ENCODE measurements around the gene ADAMTS2. TPM values are rescaled to one million over a fixed set of nuclear protein-coding genes. Genes with fewer than 3 reads are reported as not detected.

ADAMTS2 gene
- total and polyA plus RNA-seq, 2 experiments from 2014 or later: 1.6 to 8.1 TPM

DNA sequence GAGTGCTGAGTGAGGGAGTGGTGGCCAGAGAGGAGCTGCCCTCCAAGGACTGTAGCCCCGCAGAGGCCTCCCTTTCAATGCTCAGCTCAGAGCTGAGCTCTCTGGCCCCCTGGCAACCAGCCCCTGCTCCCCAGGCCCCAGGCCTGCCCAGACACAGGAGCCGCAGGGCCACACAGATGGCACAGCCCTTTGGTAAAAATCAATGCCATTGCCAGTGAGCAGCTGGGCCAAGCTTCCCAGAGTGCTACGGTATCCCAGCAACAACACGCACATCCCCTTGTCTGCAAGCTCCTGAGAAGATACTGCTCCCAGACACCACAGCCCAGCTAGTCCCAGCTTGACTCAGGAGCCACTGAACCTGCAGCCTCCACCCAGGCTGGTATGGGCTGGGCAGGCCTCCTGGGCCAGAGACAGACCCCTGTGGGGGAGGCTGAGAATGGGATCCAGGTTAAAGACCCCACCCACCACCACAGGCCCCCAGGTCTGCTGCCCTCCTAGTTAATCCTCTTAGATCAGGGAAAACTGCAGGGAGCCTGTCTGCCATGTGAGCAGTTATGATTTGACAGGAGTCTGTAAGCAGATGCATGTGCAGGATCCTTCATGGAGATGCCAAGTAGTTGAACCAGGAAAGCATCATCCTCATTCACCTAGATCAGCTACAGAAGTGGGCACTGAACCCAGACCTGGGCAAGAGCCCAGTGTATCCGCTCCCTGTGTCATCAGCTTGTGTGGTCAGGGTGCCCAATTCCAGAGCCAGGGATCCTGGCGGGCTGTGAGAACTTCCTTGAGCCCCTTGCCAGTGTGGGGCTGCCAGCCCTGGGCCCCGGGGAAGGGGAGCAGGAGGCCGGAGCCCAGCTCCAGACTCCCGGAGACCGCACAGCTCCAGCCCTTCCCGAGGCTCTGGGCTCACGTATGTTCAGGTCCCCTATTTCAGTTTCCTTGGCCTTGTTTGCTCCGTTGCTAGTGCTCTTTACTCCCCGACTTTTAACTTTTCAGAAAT lies 26.7 kb upstream of the ADAMTS2 start:
- no peaks in the 10 kb centered on the region for H3K79me2 ChIP-seq (replicated peaks; ENCODE audit: insufficient read depth)
- H3K27ac ChIP-seq (ENCODE audit: low read depth): no peak overlapping the region
- no peak overlapping the region for H3K4me3 ChIP-seq
- no peaks in the 10 kb centered on the region for H3K36me3 ChIP-seq (ENCODE audit: insufficient read depth)
- no peak overlapping the region for H2AFZ ChIP-seq
- H3K27me3 Mint-ChIP-seq (ENCODE audit: insufficient read depth, low read depth, poor library complexity): peaks cover 11% of the 10 kb centered on the region
- H3K4me3 Mint-ChIP-seq: no peak overlapping the region
- TF ChIP-seq, protein P1, sequence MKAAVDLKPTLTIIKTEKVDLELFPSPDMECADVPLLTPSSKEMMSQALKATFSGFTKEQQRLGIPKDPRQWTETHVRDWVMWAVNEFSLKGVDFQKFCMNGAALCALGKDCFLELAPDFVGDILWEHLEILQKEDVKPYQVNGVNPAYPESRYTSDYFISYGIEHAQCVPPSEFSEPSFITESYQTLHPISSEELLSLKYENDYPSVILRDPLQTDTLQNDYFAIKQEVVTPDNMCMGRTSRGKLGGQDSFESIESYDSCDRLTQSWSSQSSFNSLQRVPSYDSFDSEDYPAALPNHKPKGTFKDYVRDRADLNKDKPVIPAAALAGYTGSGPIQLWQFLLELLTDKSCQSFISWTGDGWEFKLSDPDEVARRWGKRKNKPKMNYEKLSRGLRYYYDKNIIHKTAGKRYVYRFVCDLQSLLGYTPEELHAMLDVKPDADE (IDR thresholded peaks at IDR 0.05): no peak
- DNase-seq (ENCODE audit: low spot score) (no peak), ATAC-seq (no peak)
- no peaks in the 10 kb centered on the region for H3F3A ChIP-seq (replicated peaks; ENCODE audit: low read depth)
- H3K4me1 Mint-ChIP-seq: no peaks in the 10 kb centered on the region
- H3K9me2 ChIP-seq (ENCODE audit: insufficient read depth): no peaks in the 10 kb centered on the region
- H3K36me3 Mint-ChIP-seq (ENCODE audit: low read depth): no peaks in the 10 kb centered on the region
- H3K4me2 ChIP-seq: no peak overlapping the region
- peaks cover 18% of the 10 kb centered on the region for H3K9me3 Mint-ChIP-seq
- no peaks in the 10 kb centered on the region for H4K20me1 ChIP-seq (replicated peaks; ENCODE audit: insufficient read depth)
- H3K27ac Mint-ChIP-seq: no peak overlapping the region
- no peaks in the 10 kb centered on the region for H3K4me1 ChIP-seq (ENCODE audit: insufficient read depth)
- H3K27me3 ChIP-seq (ENCODE audit: insufficient read depth): no peaks in the 10 kb centered on the region

DNA sequence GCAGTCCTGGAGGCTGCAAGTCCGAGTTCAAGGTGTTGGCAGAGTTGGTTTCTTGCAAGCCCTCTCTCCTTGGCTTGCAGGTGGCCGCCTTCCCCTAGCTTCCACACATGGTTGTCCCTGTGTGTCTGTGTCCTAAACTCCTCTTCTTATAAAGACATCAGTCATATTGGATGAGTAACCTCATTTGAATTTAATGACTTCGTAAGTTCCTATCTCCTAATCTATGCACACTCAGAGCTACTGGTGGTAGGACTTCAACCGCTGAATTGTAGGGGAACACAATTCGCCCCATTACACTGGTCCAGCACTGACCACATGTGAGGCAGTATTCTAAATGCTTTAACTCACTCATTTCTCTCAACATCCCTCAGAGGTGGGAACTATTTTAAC lies 25.9 kb upstream of the ADAMTS2 start:
- DNase-seq (ENCODE audit: low spot score) (no peak), ATAC-seq (no peak)
- H3K79me2 ChIP-seq (replicated peaks; ENCODE audit: insufficient read depth): no peaks in the 10 kb centered on the region
- no peaks in the 10 kb centered on the region for H3K4me1 ChIP-seq (ENCODE audit: insufficient read depth)
- no peaks in the 10 kb centered on the region for H3K4me1 Mint-ChIP-seq
- H3K36me3 ChIP-seq (ENCODE audit: insufficient read depth): no peaks in the 10 kb centered on the region
- no peak overlapping the region for H3K27ac ChIP-seq (ENCODE audit: low read depth)
- no peaks in the 10 kb centered on the region for H3K27me3 ChIP-seq (ENCODE audit: insufficient read depth)
- H3K9me2 ChIP-seq (ENCODE audit: insufficient read depth): no peaks in the 10 kb centered on the region
- no peak overlapping the region for H3K27ac Mint-ChIP-seq
- peaks cover 12% of the 10 kb centered on the region for H3K27me3 Mint-ChIP-seq (ENCODE audit: insufficient read depth, low read depth, poor library complexity)
- H3K36me3 Mint-ChIP-seq (ENCODE audit: low read depth): no peaks in the 10 kb centered on the region
- H2AFZ ChIP-seq: no peak overlapping the region
- no peak overlapping the region for H3K4me2 ChIP-seq
- H3K4me3 ChIP-seq: no peak overlapping the region
- H3F3A ChIP-seq (replicated peaks; ENCODE audit: low read depth): no peaks in the 10 kb centered on the region
- TF ChIP-seq, protein P1 (IDR thresholded peaks at IDR 0.05): no peak
- no peak for TF ChIP-seq EZH2phosphoT487 (IDR thresholded peaks at IDR 0.05; ENCODE audit: unreplicated experiment)
- TF ChIP-seq EZH2 (IDR thresholded peaks at IDR 0.05; ENCODE audit: low read depth, unreplicated experiment): no peak
- no peak for TF ChIP-seq JUNB (IDR thresholded peaks at IDR 0.05; ENCODE audit: unreplicated experiment)
- TF ChIP-seq, protein P2, sequence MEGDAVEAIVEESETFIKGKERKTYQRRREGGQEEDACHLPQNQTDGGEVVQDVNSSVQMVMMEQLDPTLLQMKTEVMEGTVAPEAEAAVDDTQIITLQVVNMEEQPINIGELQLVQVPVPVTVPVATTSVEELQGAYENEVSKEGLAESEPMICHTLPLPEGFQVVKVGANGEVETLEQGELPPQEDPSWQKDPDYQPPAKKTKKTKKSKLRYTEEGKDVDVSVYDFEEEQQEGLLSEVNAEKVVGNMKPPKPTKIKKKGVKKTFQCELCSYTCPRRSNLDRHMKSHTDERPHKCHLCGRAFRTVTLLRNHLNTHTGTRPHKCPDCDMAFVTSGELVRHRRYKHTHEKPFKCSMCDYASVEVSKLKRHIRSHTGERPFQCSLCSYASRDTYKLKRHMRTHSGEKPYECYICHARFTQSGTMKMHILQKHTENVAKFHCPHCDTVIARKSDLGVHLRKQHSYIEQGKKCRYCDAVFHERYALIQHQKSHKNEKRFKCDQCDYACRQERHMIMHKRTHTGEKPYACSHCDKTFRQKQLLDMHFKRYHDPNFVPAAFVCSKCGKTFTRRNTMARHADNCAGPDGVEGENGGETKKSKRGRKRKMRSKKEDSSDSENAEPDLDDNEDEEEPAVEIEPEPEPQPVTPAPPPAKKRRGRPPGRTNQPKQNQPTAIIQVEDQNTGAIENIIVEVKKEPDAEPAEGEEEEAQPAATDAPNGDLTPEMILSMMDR (conservative IDR thresholded peaks at IDR 0.05; ENCODE audit: low read depth in 2 of 2): no peak
- TF ChIP-seq, protein P3, sequence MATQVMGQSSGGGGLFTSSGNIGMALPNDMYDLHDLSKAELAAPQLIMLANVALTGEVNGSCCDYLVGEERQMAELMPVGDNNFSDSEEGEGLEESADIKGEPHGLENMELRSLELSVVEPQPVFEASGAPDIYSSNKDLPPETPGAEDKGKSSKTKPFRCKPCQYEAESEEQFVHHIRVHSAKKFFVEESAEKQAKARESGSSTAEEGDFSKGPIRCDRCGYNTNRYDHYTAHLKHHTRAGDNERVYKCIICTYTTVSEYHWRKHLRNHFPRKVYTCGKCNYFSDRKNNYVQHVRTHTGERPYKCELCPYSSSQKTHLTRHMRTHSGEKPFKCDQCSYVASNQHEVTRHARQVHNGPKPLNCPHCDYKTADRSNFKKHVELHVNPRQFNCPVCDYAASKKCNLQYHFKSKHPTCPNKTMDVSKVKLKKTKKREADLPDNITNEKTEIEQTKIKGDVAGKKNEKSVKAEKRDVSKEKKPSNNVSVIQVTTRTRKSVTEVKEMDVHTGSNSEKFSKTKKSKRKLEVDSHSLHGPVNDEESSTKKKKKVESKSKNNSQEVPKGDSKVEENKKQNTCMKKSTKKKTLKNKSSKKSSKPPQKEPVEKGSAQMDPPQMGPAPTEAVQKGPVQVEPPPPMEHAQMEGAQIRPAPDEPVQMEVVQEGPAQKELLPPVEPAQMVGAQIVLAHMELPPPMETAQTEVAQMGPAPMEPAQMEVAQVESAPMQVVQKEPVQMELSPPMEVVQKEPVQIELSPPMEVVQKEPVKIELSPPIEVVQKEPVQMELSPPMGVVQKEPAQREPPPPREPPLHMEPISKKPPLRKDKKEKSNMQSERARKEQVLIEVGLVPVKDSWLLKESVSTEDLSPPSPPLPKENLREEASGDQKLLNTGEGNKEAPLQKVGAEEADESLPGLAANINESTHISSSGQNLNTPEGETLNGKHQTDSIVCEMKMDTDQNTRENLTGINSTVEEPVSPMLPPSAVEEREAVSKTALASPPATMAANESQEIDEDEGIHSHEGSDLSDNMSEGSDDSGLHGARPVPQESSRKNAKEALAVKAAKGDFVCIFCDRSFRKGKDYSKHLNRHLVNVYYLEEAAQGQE (IDR thresholded peaks at IDR 0.05; ENCODE audit: unreplicated experiment): no peak
- H3K4me3 Mint-ChIP-seq: no peak overlapping the region
- H4K20me1 ChIP-seq (replicated peaks; ENCODE audit: insufficient read depth): no peaks in the 10 kb centered on the region
- H3K9me3 Mint-ChIP-seq: peaks cover 14% of the 10 kb centered on the region

Measured in GM23338 (cell line).